ENCODE measurements around the gene AURKB. TPM values are rescaled to one million over a fixed set of nuclear protein-coding genes. Genes with fewer than 3 reads are reported as not detected.
A peak's percentile ranks its signal among the peaks of the same experiment; 100 is the strongest.

AURKB gene
- total and polyA plus RNA-seq, 2 donors (not counting 1 experiment from before 2014, with no cell fraction given): 1.1 to 5.3 TPM

DNA sequence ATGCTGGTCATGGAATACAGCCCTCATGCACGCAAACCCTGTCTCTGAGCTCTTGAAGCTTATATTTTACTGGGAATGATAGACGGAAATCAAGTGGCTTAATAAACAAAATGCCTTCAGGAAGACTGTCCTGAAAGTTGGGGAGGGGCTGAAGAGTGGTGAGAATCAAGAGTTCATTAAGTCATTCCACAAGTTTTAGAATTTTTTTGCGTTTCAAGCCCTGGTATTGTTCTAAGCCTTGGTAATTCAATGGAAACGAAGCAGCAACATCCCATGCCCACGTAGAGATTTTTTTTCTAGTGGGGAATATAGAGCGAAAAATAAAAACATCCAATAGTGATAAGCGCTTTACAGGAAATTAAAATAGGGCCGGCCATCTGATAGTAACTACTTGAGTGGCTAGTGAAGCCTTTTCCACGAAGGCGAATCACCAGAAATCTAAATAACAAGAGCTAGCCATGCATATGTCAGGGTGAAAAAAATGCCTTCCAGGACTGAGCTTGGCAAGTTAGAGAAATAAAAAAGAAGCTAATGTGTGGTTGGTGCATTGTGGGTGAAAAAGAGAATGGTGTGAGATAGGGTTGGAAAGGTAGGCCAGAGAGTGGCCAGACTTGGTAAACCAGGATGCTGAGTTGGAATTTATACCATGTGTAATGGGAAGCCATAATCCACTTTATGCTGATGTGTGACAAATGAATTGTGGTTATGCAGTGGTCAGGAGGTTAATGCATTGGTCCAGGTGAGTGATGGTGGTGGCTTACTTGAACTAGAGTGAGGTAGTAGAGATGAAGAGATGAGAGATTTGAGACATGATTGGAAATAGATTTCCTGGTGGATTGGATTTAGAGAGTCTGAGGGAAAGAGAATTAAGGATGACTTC is 39.5 kb upstream of the AURKB start:
- Mint-ChIP-seq H3K4me3 (peak overlapping the region; percentile 96), H3K9me3 (ENCODE audit: insufficient read depth) (no peaks in the 10 kb centered on the region), H3K27ac (peak overlapping the region; percentile 100), H3K4me1 (peaks cover 38% of the 10 kb centered on the region), H3K27me3 (no peaks in the 10 kb centered on the region)
- Histone ChIP-seq H3K4me1 (ENCODE audit: control insufficient read depth in 2 of 2, insufficient read depth in 2 of 2, low read length in 2 of 2) (peaks cover 26 to 33% of the 10 kb centered on the region in 2 donors), H3K36me3 (replicated peaks in 1 of 2; ENCODE audit: control extremely low read depth in 1 of 2, control insufficient read depth in 1 of 2, extremely low read depth in 1 of 2, insufficient read depth in 2 of 2, low read length in 1 of 2) (peaks cover under 1 to 15% of the 10 kb centered on the region in 2 experiments), H2AFZ (ENCODE audit: insufficient read depth, low read depth, low read length, poor library complexity, severe bottlenecking) (peak overlapping the region; percentile 86), H3K4me2 (replicated peaks; ENCODE audit: low read depth, low read length, poor library complexity, severe bottlenecking) (peak overlapping the region; percentile 90), H3K4me3 (ENCODE audit: control extremely low read depth in 1 of 5, extremely low read depth in 1 of 5, insufficient read depth in 1 of 5, low read depth in 2 of 5, low read length in 4 of 5) (peak overlapping the region; percentile 65 to 100 (median 78)), H3K9ac (ENCODE audit: low read length) (peak overlapping the region; percentile 100), H3K27ac (ENCODE audit: low read length in 2 of 2) (peak overlapping the region; percentile 99 to 100), H4K20me1 (ENCODE audit: control insufficient read depth, insufficient read depth, low read length, poor library complexity, severe bottlenecking) (peaks cover 6% of the 10 kb centered on the region), H3K27me3 (replicated peaks in 1 of 4; ENCODE audit: control extremely low read depth in 1 of 4, control insufficient read depth in 3 of 4, insufficient read depth in 4 of 4, low read length in 3 of 4) (no peaks in the 10 kb centered on the region), H3K79me2 (ENCODE audit: control insufficient read depth, insufficient read depth, low read length) (peaks cover 47% of the 10 kb centered on the region), H3K9me3 (ENCODE audit: control extremely low read depth in 1 of 3, control insufficient read depth in 2 of 3, insufficient read depth in 1 of 3, low read length in 2 of 3) (no peaks in the 10 kb centered on the region)
- TF ChIP-seq EZH2 (IDR thresholded peaks at IDR 0.05; ENCODE audit: borderline replicate concordance, insufficient read depth, low read depth, low read length, poor library complexity, severe bottlenecking) (no peak), CTCF (IDR thresholded peaks at IDR 0.05) (no peak)
- ATAC-seq (ENCODE audit: low read depth): no peak
- DNase-seq: no peak
- intact Hi-C loops (cut with micrococcal nuclease): loop anchor here (1.0 to 5.0 kb wide), 7 partner anchors 38 to 563 kb away; partner anchors contain the start of genes AURKB, KRABD2, NDEL1 and RANGRF
- WGBS (ENCODE audit: insufficient coverage): 27% methylated on average over 4 of the region's 10 CpGs
- ChIA-PET CTCF (interaction anchor here (0.9 to 5.1 kb wide), 5 partner anchors 26 to 184 kb away, joined by 3 to 72 read pairs (median 9); partner anchors contain the start of genes RANGRF and SLC25A35), POLR2A (interaction anchor here (3.6 to 5.9 kb wide), 3 partner anchors 26 to 62 kb away, joined by 24 to 158 read pairs (median 67); partner anchors contain the start of genes BORCS6 and RANGRF)

All from B cell (primary cell).